ENCODE measurements around the gene EFNA2.
"Not testable (repeated sequence)": the region's sequence is repeated elsewhere in the genome, so short reads cannot be mapped to it uniquely, and the experiment has no call there.

Gene EFNA2

DNA sequence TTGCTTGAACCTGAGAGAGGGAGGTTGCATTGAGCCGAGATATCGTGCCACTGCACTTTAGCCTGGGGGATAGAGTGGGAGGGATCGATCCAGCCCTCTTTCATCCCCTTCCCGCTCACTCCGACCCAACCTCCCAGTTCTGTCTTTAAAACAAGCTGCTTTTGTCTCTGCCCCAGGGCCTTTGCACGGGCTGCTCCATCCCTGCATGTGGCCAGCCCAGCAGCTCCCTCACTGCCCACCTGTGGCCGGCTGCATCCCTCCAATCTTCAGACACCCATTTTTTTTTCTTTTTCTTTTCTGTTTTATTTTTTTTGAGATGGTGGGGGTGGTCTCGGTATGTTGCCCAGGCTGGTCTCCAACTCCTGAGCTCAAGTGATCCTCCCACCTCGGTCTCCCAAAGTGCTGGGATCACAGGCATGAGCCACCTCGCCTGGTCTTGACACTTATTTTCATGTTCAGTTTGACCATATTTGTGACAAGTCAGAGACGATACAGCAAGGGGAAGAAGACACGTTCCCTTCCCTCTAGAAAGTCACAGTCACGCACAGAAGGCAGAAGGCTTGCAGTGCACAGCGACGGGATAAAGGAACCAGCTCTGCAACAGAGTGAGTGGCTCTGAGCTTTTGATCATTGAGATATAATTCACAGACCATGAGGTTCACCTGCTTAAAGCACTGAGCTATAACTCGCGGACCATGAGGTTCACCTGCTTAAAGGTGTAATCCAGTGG, 31.8 kb downstream of the EFNA2 start:
- DNase-seq (ENCODE audit: insufficient read length, low spot score): no peak
- FAIRE-seq: no peak
- TF ChIP-seq, protein P1, sequence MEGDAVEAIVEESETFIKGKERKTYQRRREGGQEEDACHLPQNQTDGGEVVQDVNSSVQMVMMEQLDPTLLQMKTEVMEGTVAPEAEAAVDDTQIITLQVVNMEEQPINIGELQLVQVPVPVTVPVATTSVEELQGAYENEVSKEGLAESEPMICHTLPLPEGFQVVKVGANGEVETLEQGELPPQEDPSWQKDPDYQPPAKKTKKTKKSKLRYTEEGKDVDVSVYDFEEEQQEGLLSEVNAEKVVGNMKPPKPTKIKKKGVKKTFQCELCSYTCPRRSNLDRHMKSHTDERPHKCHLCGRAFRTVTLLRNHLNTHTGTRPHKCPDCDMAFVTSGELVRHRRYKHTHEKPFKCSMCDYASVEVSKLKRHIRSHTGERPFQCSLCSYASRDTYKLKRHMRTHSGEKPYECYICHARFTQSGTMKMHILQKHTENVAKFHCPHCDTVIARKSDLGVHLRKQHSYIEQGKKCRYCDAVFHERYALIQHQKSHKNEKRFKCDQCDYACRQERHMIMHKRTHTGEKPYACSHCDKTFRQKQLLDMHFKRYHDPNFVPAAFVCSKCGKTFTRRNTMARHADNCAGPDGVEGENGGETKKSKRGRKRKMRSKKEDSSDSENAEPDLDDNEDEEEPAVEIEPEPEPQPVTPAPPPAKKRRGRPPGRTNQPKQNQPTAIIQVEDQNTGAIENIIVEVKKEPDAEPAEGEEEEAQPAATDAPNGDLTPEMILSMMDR (IDR thresholded peaks at IDR 0.05; ENCODE audit: insufficient read depth, missing control alignments): no peak

DNA sequence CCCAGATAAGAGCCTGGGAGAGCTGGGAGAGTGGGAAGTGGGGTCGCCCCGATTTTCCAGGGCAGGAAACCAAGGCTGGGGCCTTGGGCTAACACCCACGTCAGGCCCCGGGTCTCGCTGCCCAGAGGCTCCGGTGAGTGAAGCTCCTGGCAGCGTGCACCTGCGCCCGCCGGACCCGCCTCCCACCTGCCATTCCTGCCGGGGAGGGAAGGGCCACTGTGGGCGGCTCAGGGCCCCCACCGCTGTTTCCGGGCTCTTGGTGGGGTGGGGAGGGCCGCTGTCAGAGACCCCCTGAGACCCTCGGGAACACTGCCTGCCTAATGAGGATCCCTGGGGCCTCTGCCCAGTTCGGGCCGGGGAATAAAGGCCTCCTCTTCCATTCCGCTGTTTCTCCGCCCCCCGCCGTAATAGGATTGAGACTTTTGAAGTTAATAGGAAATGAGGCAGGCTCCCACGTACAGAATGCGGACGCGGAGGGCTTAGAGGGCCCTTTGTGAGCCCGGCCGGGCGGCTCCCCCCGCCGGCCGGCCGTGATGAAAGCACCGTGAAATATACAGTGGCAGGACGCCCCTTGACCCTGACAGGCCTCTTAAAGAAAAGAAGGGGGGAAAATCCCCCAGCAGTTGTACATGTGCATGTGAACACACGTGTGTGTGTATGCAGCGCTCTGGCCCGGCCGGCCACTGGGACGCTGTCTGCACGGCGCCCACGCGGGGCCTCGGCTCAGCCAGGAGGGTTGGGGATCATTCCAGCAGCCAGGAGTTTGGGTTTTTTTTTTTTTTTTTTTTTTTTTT, 33.2 kb downstream of the EFNA2 start:
- FAIRE-seq (no peak), DNase-seq (ENCODE audit: insufficient read length, low spot score) (no peak)
- TF ChIP-seq, protein P1 (IDR thresholded peaks at IDR 0.05; ENCODE audit: insufficient read depth, missing control alignments): no peak

DNA sequence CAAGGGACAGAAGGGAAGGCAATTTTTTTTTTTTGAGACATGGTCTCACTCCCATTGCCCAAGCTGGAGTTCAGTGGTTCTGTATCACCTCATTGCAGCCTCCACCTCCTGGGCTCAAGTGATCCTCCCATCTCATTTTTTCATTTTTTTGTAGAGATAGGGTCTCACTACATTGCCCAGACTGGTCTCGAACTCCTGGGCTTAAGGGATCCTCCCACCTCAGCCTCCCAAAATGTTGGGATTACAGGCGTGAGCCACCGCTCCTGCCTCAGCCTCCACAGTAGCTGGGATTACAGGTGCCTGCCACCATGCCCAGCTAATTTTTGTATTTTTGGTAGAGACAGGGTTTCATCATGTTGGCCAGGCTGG, 34.6 kb downstream of the EFNA2 start:
- FAIRE-seq: not testable (repeated sequence)

DNA sequence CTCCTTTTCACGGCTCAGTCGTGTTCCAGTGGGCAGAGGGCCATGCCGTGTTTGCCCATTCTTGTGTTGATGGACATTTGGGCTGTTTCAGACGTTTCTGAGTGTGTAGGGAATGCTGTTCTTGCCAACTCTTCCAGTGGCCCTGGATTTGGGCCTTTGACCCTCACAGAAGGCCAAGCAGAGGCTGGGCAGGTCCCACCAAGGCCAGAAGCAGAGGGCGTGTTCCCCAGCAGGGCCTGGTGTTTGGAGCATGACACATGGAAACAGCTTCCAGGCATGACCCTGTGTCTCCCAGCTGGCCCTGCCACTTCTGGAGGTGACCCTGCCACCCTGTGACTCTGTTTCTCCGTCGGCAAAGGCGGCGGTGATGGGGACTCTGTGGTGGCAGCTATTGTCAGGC, 35.9 kb downstream of the EFNA2 start:
- DNase-seq (ENCODE audit: insufficient read length, low spot score) (no peak), FAIRE-seq (no peak)
- TF ChIP-seq, protein P1 (IDR thresholded peaks at IDR 0.05; ENCODE audit: insufficient read depth, missing control alignments): no peak

More for the DNA sequence above, 34.6 kb downstream of the EFNA2 start:
- DNase-seq (ENCODE audit: insufficient read length, low spot score): not testable (repeated sequence)

DNA sequence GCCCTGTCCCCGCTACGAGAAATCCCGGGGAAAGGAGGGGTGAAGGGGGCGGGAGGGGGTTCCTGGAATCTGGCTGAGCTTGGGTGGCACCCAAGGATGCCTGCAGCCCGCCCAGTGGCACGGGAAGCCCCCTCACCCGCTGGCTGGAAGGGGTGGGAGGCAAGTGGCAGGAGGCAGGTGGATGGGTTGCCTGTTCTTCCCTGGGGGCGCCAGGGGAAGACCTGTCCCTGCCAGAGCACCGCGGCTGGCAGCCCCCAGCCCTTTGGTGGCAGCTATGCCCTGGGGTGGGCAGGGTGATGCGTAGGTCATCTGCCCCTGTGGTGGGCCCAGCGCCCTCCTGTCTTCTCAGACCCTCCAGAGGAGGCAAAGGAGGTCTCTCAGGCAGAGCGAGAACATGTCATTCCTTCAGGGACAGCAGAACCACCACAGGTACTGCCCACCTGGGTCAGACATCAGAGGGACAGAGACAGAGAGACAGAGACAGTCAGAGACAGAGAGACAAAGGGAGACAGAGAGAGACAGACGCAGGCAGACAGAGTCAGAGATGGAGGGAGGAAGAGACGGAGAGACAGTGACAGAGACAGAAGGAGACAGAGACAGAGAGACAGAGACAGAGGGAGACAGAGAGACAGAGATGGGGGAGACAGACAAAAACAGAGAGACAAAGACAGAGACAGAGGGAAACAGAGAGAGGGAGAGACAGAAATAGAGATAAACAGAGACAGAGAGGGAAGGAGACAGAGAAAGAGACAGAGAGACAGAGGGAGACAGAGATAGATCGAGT, 36.7 kb downstream of the EFNA2 start:
- FAIRE-seq: no peak
- TF ChIP-seq, protein P1 (IDR thresholded peaks at IDR 0.05; ENCODE audit: insufficient read depth, missing control alignments): no peak
- no peak for DNase-seq (ENCODE audit: insufficient read length, low spot score)

DNA sequence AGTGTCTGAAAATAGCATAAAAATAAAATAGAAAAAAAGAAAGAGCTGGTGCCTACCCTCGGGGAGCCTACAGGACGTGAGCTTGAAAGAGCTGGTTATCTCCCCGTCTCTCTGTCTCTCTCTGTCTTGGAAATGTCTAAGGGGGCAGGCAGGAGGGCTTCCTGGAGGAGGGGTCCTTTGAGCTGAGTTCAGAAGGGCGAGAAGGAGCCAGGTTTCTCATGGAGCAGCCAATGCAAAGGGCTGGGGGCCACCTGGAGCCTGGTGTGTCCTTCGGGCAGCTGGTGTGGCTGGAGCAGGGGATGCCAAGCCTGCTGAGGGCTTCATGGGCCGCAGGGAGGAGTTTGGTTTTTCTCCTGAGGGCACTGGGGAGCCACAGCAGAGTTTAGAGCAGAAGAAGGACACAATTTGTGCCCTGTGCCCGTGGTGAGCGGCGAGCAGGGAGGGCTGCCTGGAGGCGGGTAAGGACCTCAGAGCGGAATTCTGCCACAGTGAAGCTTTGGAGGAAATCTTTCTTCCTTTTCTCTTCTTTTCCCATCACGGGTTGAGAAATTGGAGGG, 38.7 kb downstream of the EFNA2 start:
- DNase-seq (ENCODE audit: insufficient read length, low spot score) (no peak), FAIRE-seq (no peak)
- TF ChIP-seq, protein P1 (IDR thresholded peaks at IDR 0.05; ENCODE audit: insufficient read depth, missing control alignments): no peak
